Pulmonary artery endothelial cell (primary cell): Measurements from ENCODE around the gene ACACA. TPM values are rescaled to one million over a fixed set of nuclear protein-coding genes. Genes with fewer than 3 reads are reported as not detected.

Experiments
- DNase-seq: peaks from one replicate; pipeline ENCODE4 v3.0.0-alpha.2; 2011; ENCODE audit warnings: low read depth, low spot score
- total RNA-seq: library from RNA; depleted of rRNA; stranded (reverse); fragments of >200 nt; gene quantifications from 2 replicates; pipeline ENCODE4 v1.2.3, GENCODE V29; 2014

The ACACA gene
- total RNA-seq, 1 donor from 2014 or later, result 57.0 TPM

- DNase-seq, result no peak
Measured at GRCh38 chr17:37134050-37134449, 272.6 kb downstream of the ACACA start.

- DNase-seq, result no peak
Measured at GRCh38 chr17:37133136-37133535, 273.5 kb downstream of the ACACA start.

GRCh38 chr17:37131669-37132611 is 274.7 kb downstream of the ACACA start:
- DNase-seq, result no peak

- DNase-seq, result no peak
Measured at GRCh38 chr17:37130984-37131446, 275.6 kb downstream of the ACACA start.

GRCh38 chr17:37124821-37125173 is 281.8 kb downstream of the ACACA start:
- DNase-seq, result no peak

- no peak for DNase-seq
Measured at GRCh38 chr17:37123941-37124820, 282.5 kb downstream of the ACACA start.

- DNase-seq, result no peak
Measured at GRCh38 chr17:37123386-37123785, 283.2 kb downstream of the ACACA start.

GRCh38 chr17:37121616-37122015 is 285.0 kb downstream of the ACACA start:
- no peak for DNase-seq

GRCh38 chr17:37118366-37119137 is 288.1 kb downstream of the ACACA start:
- DNase-seq, result no peak

GRCh38 chr17:37117373-37118142 is 289.1 kb downstream of the ACACA start:
- DNase-seq, result no peak

GRCh38 chr17:37116671-37117185 is 289.9 kb downstream of the ACACA start:
- DNase-seq, result no peak

GRCh38 chr17:37111329-37111728 is 295.3 kb downstream of the ACACA start:
- DNase-seq, result no peak

- DNase-seq, result no peak
Measured at GRCh38 chr17:37110746-37111145, 295.9 kb downstream of the ACACA start.

- DNase-seq, result no peak
Measured at GRCh38 chr17:37109731-37110710, 296.6 kb downstream of the ACACA start.

GRCh38 chr17:37109106-37109505 is 297.5 kb downstream of the ACACA start:
- no peak for DNase-seq

- no peak for DNase-seq
Measured at GRCh38 chr17:37107406-37108083, 299.1 kb downstream of the ACACA start.

GRCh38 chr17:37106049-37106448 is 300.6 kb downstream of the ACACA start:
- DNase-seq, result no peak

GRCh38 chr17:37103231-37103630 is 303.4 kb downstream of the ACACA start:
- no peak for DNase-seq

GRCh38 chr17:37101306-37101705 is 305.3 kb downstream of the ACACA start:
- DNase-seq, result no peak
